ENCODE data around the gene LAMP2. TPM values are rescaled to one million over a fixed set of nuclear protein-coding genes. Genes with fewer than 3 reads are reported as not detected.

LAMP2 gene
- total RNA-seq, 1 experiment from 2014 or later, result 127 TPM

- in situ Hi-C loops (cut with HindIII; ENCODE audit: low pct_unique_long_range_greater_than_20kb, low sequenced_read_pairs), result no loop called here
- DNase-seq (ENCODE audit: low read depth), result no peak
These were observed 5.9 kb downstream of the LAMP2 start for GRCh38 chrX:120463241-120463640.

DNA sequence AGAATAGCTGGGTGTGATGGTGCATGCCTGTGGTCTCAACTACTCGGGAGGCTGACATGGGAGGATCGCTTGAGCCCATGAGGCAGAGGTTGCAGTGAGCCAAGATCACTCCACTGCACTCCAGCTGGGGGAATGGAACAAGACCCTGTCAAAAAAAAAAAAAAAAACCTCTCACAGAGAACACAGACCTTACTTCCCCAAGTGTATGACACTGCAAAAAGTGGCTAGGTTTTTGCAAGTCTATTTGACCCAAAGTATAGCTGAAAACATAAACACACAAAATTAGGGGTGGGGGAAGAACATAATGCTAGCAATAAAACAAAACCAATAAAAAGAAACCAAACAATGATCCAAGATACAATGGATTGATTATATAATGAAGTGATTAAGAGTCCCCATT lies 6.7 kb downstream of the LAMP2 start:
- DNase-seq (ENCODE audit: low read depth), result no peak
- in situ Hi-C loops (cut with HindIII; ENCODE audit: low pct_unique_long_range_greater_than_20kb, low sequenced_read_pairs), result no loop called here

DNA sequence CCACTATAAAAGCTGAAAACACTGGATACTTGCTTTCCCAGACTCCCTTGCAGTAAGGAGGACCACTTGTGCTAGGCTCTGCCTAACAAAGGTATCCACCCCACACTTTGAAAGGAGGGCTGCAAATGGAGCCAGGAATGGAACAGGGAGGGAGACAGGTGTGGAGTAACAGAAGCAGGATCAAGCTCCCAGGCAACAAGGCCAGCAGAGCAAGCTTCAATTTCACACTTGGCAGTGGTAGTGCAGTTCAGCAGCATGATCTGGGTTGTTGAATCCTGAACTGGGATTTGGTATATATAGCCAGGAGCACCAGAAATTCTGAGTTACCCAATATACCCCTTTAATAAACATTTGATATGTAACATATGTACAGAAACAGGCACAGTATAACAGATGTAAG lies 9.8 kb downstream of the LAMP2 start:
- in situ Hi-C loops (cut with HindIII; ENCODE audit: low pct_unique_long_range_greater_than_20kb, low sequenced_read_pairs), result no loop called here
- no peak for DNase-seq (ENCODE audit: low read depth)

- in situ Hi-C loops (cut with HindIII; ENCODE audit: low pct_unique_long_range_greater_than_20kb, low sequenced_read_pairs), result no loop called here
- peak; percentile 67 for DNase-seq (ENCODE audit: low read depth)
These were observed 11.3 kb downstream of the LAMP2 start for GRCh38 chrX:120457766-120458180.

GRCh38 chrX:120456973-120457372 lies 12.1 kb downstream of the LAMP2 start:
- no peak for DNase-seq (ENCODE audit: low read depth)
- in situ Hi-C loops (cut with HindIII; ENCODE audit: low pct_unique_long_range_greater_than_20kb, low sequenced_read_pairs), result no loop called here

GRCh38 chrX:120453985-120454384 lies 15.1 kb downstream of the LAMP2 start:
- in situ Hi-C loops (cut with HindIII; ENCODE audit: low pct_unique_long_range_greater_than_20kb, low sequenced_read_pairs), result no loop called here
- peak; percentile 40 for DNase-seq (ENCODE audit: low read depth)

- DNase-seq (ENCODE audit: low read depth), result no peak
- in situ Hi-C loops (cut with HindIII; ENCODE audit: low pct_unique_long_range_greater_than_20kb, low sequenced_read_pairs), result no loop called here
These were observed 17.0 kb downstream of the LAMP2 start for GRCh38 chrX:120452131-120452530.

- in situ Hi-C loops (cut with HindIII; ENCODE audit: low pct_unique_long_range_greater_than_20kb, low sequenced_read_pairs), result no loop called here
- DNase-seq (ENCODE audit: low read depth), result no peak
These were observed 18.9 kb downstream of the LAMP2 start for GRCh38 chrX:120450163-120450562.

GRCh38 chrX:120446498-120446897 lies 22.6 kb downstream of the LAMP2 start:
- in situ Hi-C loops (cut with HindIII; ENCODE audit: low pct_unique_long_range_greater_than_20kb, low sequenced_read_pairs), result no loop called here
- DNase-seq (ENCODE audit: low read depth), result peak; percentile 57

DNA sequence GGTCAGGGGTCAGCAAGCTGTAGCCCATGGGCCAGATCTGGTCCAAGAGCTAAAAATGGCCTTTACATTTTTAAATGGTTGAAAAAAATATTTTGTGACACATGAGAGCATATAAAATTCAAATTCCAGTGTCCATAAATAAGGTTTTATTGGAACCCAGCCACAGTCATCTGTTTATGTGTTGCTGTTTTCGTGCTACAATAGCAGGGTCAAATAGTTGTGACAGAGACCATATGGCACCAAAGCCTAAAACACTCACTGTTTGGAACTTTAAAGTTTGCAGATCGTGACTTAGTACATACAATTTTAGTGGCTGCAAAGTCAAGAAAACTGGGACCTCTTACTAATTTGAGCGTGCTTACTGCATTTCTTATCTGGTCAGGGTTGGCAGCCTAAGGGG lies 29.2 kb downstream of the LAMP2 start:
- in situ Hi-C loops (cut with HindIII; ENCODE audit: low pct_unique_long_range_greater_than_20kb, low sequenced_read_pairs), result no loop called here
- DNase-seq (ENCODE audit: low read depth), result no peak

GRCh38 chrX:120429776-120430540 lies 39.1 kb downstream of the LAMP2 start:
- no peak for DNase-seq (ENCODE audit: low read depth)
- in situ Hi-C loops (cut with HindIII; ENCODE audit: low pct_unique_long_range_greater_than_20kb, low sequenced_read_pairs), result no loop called here

GRCh38 chrX:120428309-120428708 lies 40.8 kb downstream of the LAMP2 start:
- in situ Hi-C loops (cut with HindIII; ENCODE audit: low pct_unique_long_range_greater_than_20kb, low sequenced_read_pairs), result no loop called here
- peak; percentile 8 for DNase-seq (ENCODE audit: low read depth)

DNA sequence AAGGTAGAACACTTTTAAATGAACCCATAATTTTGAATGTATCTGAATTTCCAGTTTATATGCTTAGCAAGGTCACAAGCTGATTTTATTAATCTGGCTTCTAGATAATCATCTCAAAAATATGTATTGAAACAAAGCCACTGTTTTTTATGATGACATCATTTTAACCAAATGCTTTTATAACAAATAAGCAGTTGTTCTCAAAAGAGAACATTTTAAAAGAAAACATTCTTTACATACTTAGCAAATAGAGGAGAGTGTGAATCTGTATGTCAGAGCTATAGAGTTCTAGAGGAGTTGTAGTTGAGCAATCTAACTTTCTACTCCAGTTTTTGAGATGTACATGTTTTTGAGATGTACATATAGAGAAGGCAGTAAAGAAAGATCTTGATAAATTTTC lies 42.5 kb downstream of the LAMP2 start:
- in situ Hi-C loops (cut with HindIII; ENCODE audit: low pct_unique_long_range_greater_than_20kb, low sequenced_read_pairs), result no loop called here
- DNase-seq (ENCODE audit: low read depth), result no peak

- in situ Hi-C loops (cut with HindIII; ENCODE audit: low pct_unique_long_range_greater_than_20kb, low sequenced_read_pairs), result no loop called here
- DNase-seq (ENCODE audit: low read depth), result no peak
These were observed 49.6 kb downstream of the LAMP2 start for GRCh38 chrX:120419463-120419862.

GRCh38 chrX:120408168-120408567 lies 60.9 kb downstream of the LAMP2 start:
- in situ Hi-C loops (cut with HindIII; ENCODE audit: low pct_unique_long_range_greater_than_20kb, low sequenced_read_pairs), result no loop called here
- no peak for DNase-seq (ENCODE audit: low read depth)

- no peak for DNase-seq (ENCODE audit: low read depth)
- in situ Hi-C loops (cut with HindIII; ENCODE audit: low pct_unique_long_range_greater_than_20kb, low sequenced_read_pairs), result no loop called here
These were observed 62.5 kb downstream of the LAMP2 start for GRCh38 chrX:120406638-120407037.

GRCh38 chrX:120402369-120402768 lies 66.7 kb downstream of the LAMP2 start:
- in situ Hi-C loops (cut with HindIII; ENCODE audit: low pct_unique_long_range_greater_than_20kb, low sequenced_read_pairs), result no loop called here
- no peak for DNase-seq (ENCODE audit: low read depth)

DNA sequence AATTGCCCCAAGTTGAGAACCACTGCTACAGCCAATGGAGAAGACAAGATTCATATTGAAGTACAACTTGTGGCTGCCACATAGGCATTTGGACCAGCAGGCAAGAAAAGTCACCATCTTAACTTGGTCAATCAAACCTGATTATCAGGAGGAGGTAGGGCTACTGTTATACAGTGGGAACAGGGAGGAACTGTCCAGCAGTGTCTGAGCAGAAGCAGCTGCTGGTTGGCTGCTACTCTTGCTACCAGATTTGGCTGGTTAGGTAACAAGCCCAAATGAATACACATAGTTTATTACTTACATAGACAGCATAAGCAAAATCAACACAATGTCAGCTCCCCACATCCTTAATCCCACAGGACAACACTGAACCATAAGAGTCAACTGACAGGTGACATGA lies 67.8 kb downstream of the LAMP2 start:
- in situ Hi-C loops (cut with HindIII; ENCODE audit: low pct_unique_long_range_greater_than_20kb, low sequenced_read_pairs), result no loop called here

DNA sequence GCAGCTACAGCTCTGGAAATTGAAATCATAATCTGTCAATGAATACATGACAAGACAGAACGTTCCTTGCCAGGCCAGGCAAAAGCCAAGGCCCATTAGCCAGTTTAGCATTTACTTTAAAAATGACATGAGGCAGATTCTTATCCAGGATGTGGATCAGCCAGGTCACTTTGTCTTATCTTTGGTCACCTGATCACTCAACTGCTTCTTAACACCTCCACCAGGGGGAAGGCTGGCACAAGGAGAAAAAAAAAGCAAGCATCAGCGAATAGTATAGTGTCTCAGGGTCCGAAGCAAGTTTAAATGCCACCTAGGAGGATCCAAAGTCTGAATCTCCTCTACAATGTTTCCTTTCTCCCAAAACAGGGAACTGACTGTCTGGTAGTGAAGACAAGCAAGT lies 88.4 kb downstream of the LAMP2 start:
- peak; percentile 14 for DNase-seq (ENCODE audit: low read depth)
- in situ Hi-C loops (cut with HindIII; ENCODE audit: low pct_unique_long_range_greater_than_20kb, low sequenced_read_pairs), result no loop called here

More for the DNA sequence above, 67.8 kb downstream of the LAMP2 start:
- DNase-seq (ENCODE audit: low read depth), result no peak

- DNase-seq (ENCODE audit: low read depth), result no peak
- in situ Hi-C loops (cut with HindIII; ENCODE audit: low pct_unique_long_range_greater_than_20kb, low sequenced_read_pairs), result no loop called here
These were observed 89.0 kb downstream of the LAMP2 start for GRCh38 chrX:120379937-120380681.

Measured in Caki2 (cell line).